Spleen (tissue), 7 donors: Measurements from ENCODE around the gene RUVBL1.

Experiments
- CTCF ChIP-seq, 11 experiments: fragments of 200-600 bp in 7 of 11; fragments of 450-650 bp in 4 of 11; sonication (generic) in 4 of 11; IDR thresholded peaks in 8 of 11; conservative IDR thresholded peaks in 3 of 11; 1 replicate in 7 of 11; 2 replicates in 4 of 11; pipeline versions ENCODE4 v1.4.0 to v1.8.0; 2016 to 2021; ENCODE audit warnings: antibody characterized with exemption in 11 of 11, inconsistent platforms in 4 of 11, mild to moderate bottlenecking in 1 of 11
- POLR2A ChIP-seq, 3 donors: fragments of 450-650 bp; IDR thresholded peaks; one replicate each; pipeline ENCODE4 v1.5.1; 2017; ENCODE audit warnings: antibody characterized with exemption in 3 of 3, mild to moderate bottlenecking in 1 of 3
- donor health status: DM: no; HTN: no; CAD: no; lungs with moderate emphysema.
- donor health status: DM: no; HTN: no; CAD: no.
- donor health status: DM: no; HTN: no; CAD: no.

- TF ChIP-seq CTCF (IDR thresholded peaks at IDR 0.05 in 8 of 11, conservative IDR thresholded peaks at IDR 0.05 in 3 of 11) (no peak), POLR2A (IDR thresholded peaks at IDR 0.05) (no peak)
Measured at GRCh38 chr3:128152419-128153155, 29.0 kb upstream of the RUVBL1 start.
